Kidney tubule cell (primary cell): ENCODE data around the gene LSAMP.

Experiments used
- DNase-seq: peaks from one replicate; pipeline ENCODE4 v3.0.0-alpha.2; 2018; ENCODE audit warnings: low spot score

LSAMP gene

GRCh38 chr3:116354382-116354781 is 90.9 kb downstream of the LSAMP start:
- DNase-seq: no peak

GRCh38 chr3:116350119-116350733 is 95.1 kb downstream of the LSAMP start:
- no peak for DNase-seq

DNA sequence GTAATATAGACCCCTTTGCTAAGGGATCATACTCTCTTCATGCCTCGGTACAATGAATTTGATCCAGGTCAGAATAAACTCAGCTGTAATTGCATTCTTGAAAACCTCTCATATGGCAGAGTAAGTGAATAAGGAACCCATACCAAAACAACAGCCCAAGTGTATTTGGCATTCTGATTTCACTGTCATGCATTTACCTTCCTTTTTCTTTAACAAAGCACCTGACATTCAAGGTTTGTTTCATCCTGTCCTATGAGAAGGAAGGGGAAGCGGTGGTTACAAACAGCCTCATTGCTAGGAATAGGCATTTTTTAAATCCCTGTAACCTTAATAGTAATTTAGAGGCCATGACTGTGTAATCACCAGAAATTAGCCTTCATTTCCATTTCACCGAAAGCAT is 97.1 kb downstream of the LSAMP start:
- no peak for DNase-seq

DNA sequence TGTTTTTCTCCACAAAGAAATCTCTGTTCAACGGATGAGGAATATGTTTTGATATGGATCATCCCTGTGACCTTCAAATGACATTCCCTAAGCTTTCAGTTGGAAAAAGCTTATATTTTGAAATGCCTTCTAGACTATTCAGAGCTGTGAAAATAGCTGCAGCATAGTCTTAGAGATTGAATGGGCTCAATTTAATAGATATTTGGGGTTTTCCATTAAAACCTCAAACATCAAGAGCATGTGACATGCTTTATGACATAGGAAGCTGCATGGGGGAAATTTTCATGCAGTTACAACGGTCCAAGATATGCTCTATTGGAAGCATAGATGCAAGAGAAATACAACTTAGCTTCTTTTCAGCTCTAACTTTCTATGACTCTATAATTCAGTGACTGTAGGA is 102.8 kb downstream of the LSAMP start:
- peak; percentile 2 for DNase-seq

DNA sequence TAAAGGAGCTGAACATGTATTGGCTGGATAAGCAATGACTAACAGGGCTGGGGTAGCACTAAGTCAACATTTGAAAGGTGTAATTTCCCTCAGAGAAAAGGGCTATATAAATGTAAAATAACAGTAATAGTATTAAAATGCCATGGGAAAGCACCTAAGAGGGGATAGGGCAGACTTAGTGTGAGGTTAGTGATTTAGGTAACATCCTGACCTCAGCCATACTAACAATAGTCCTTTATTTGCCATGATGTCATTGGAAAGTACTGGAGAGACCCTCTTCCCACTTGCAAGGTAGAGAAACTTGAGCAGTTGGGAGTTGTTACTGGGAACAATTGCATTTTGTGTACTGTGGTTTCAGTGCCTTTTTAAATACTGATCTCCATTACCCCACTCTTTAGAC is 103.4 kb downstream of the LSAMP start:
- DNase-seq: peak; percentile 1

- DNase-seq: no peak
These were observed 103.9 kb downstream of the LSAMP start for GRCh38 chr3:116341381-116341780.

DNA sequence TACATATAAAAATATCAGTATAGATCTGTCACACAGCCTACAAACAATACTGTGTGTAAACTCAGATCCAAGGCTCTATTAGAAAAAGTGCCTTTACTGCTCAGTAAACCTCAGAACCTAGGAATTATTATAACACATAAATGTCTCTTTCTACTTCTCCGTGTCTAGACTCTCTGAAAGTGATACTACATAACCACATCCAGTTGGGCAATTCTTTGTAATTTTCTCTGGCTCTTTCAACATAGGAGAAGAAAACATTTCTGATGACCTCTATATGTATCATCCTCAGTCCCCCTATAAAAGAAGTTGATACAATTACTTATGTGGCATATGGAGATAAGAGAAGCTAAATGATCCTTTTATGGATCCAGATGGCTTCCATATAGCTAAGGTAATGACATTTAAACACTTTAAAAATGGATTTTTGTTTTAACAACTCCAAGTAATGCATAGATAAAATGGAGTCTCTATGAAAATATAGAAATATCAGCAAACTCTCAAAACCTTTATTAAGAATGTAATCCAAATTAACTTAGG is 104.5 kb downstream of the LSAMP start:
- DNase-seq: no peak

- DNase-seq: peak; percentile 57
These were observed 105.8 kb downstream of the LSAMP start for GRCh38 chr3:116339441-116340028.

- DNase-seq: peak; percentile 5
These were observed 106.6 kb downstream of the LSAMP start for GRCh38 chr3:116338713-116339112.

- no peak for DNase-seq
These were observed 108.1 kb downstream of the LSAMP start for GRCh38 chr3:116337229-116337628.

DNA sequence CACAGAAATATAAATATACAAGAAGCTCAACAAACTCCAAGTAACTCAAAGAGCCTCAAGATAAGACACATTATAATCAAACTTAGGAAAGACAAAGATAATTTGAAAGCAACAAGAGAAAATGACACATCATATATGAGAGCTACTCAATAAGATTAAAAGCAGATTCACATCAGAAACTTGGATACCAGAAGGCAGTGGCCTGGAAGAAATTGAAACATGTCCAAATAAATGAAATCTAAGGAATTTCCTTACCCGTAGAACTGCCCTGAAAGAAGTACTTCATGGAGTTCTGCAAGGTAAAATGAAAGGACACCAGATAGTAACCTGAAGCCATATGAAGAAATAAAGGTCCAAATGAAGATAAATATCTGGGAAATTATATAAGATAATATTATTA is 113.9 kb downstream of the LSAMP start:
- no peak for DNase-seq

GRCh38 chr3:116322750-116323375 is 122.4 kb downstream of the LSAMP start:
- DNase-seq: no peak

GRCh38 chr3:116318370-116318769 is 126.9 kb downstream of the LSAMP start:
- DNase-seq: no peak

- DNase-seq: no peak
These were observed 128.5 kb downstream of the LSAMP start for GRCh38 chr3:116316771-116317170.

GRCh38 chr3:116314476-116314875 is 130.8 kb downstream of the LSAMP start:
- DNase-seq: no peak

GRCh38 chr3:116306720-116307119 is 138.6 kb downstream of the LSAMP start:
- no peak for DNase-seq

GRCh38 chr3:116306149-116306548 is 139.1 kb downstream of the LSAMP start:
- no peak for DNase-seq

- peak; percentile 36 for DNase-seq
These were observed 143.1 kb downstream of the LSAMP start for GRCh38 chr3:116302087-116302747.

- no peak for DNase-seq
These were observed 143.9 kb downstream of the LSAMP start for GRCh38 chr3:116301422-116301821.

DNA sequence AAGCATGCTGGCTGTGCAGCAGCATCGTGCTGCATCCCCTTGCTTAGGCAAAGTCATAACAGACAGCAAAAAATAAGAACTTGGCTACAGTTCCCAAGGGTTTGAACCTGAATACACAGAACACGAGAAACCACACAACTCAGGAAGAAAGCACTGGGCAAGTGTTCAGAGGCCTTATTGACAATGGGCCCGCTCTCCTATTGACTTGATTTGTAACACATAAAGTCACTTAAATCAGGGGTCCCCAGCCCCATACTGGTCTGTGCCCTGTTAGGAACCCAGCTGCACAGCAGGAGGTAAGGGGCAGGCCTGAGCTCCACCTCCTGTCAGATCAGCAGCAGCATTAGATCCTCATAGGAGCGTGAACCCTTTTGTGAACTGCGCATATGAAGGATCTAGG is 145.1 kb downstream of the LSAMP start:
- DNase-seq: no peak

GRCh38 chr3:116299646-116300081 is 145.6 kb downstream of the LSAMP start:
- peak; percentile 13 for DNase-seq

DNA sequence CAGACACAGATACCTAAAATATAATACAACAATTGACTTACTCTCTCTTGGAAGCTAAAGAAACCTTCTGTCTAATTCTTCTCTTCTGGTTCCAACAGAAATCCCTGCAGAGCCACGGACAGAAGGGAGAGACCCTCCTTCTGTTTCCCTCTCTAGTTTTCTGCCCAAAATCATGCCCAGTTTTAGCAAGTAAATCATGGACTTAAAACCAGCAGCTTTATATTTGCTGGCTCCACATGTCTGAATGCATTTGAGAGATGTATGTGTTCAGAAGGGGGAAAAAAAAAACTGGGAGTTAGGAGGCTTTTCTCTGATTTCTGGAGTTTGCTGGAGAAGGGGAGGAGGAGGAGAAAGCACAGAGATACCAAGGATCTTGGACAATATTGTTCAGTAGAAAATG is 147.1 kb downstream of the LSAMP start:
- DNase-seq: no peak

DNA sequence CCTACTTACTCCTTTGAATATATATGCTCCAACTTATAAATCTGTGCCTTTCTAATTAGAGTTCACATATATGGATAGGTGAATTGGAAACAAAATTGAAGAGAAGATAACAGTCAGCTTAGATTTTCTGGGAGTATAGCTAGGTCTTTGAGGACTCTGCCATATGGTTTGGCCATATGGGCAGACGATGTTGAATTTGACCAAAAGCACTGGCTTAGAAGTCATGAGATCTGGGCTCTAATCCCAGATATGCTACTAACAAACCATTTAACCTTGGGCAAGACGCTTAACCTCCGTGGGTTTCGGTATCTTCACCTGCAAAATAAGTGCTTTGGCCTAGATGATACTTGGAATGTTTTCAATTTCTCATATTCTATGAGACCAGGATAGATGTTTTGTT is 154.1 kb downstream of the LSAMP start:
- DNase-seq: no peak
